Hematopoietic multipotent progenitor cell treated with erythropoietin and hydrocortisone succinate and interleukin-3 and kit ligand, for 17 days (in vitro differentiated cells): Measurements from ENCODE around the gene OR2T1.
"Not testable (repeated sequence)": the region's sequence is repeated elsewhere in the genome, so short reads cannot be mapped to it uniquely, and the experiment has no call there.

Experiments used
- DNase-seq: peaks from one replicate; pipeline ENCODE4 v3.0.0-alpha.2; 2015; ENCODE audit warnings: low spot score

The OR2T1 gene

GRCh38 chr1:248436303-248436702, 33.5 kb downstream of the OR2T1 start:
- not testable (repeated sequence) for DNase-seq

GRCh38 chr1:248438668-248439067, 35.8 kb downstream of the OR2T1 start:
- DNase-seq = not testable (repeated sequence)

- not testable (repeated sequence) for DNase-seq
These were observed 36.4 kb downstream of the OR2T1 start for GRCh38 chr1:248439283-248439682.

- not testable (repeated sequence) for DNase-seq
These were observed 39.8 kb downstream of the OR2T1 start for GRCh38 chr1:248442500-248443277.

- not testable (repeated sequence) for DNase-seq
These were observed 41.8 kb downstream of the OR2T1 start for GRCh38 chr1:248444603-248445002.

- not testable (repeated sequence) for DNase-seq
These were observed 42.6 kb downstream of the OR2T1 start, which contains the start of gene OR2T2 for GRCh38 chr1:248445399-248445798. Gene OR2T2 (plus strand): TSS chr1:248445637. CDS start chr1:248452798, 7,161 bp downstream.

GRCh38 chr1:248448409-248449074, 45.7 kb downstream of the OR2T1 start:
- DNase-seq = not testable (repeated sequence)

GRCh38 chr1:248449821-248450465, 47.1 kb downstream of the OR2T1 start:
- DNase-seq = not testable (repeated sequence)

GRCh38 chr1:248450466-248451145, 47.8 kb downstream of the OR2T1 start:
- not testable (repeated sequence) for DNase-seq

- not testable (repeated sequence) for DNase-seq
These were observed 50.8 kb downstream of the OR2T1 start for GRCh38 chr1:248453619-248454018.

GRCh38 chr1:248455045-248455444, 52.2 kb downstream of the OR2T1 start:
- not testable (repeated sequence) for DNase-seq

GRCh38 chr1:248456635-248457034, 53.8 kb downstream of the OR2T1 start:
- not testable (repeated sequence) for DNase-seq
